GM03348 (cell line): Measurements from ENCODE around the gene IFRD2.
"Not testable (repeated sequence)": the region's sequence is repeated elsewhere in the genome, so short reads cannot be mapped to it uniquely, and the experiment has no call there.

Experiments
- DNase-seq: peaks from one replicate; pipeline ENCODE4 v3.0.0; 2012; ENCODE audit warnings: low spot score

Gene IFRD2

GRCh38 chr3:50286322-50287227 lies 5.7 kb downstream of the IFRD2 start:
- no peak for DNase-seq

GRCh38 chr3:50284121-50284520 lies 8.1 kb downstream of the IFRD2 start:
- DNase-seq: not testable (repeated sequence)

DNA sequence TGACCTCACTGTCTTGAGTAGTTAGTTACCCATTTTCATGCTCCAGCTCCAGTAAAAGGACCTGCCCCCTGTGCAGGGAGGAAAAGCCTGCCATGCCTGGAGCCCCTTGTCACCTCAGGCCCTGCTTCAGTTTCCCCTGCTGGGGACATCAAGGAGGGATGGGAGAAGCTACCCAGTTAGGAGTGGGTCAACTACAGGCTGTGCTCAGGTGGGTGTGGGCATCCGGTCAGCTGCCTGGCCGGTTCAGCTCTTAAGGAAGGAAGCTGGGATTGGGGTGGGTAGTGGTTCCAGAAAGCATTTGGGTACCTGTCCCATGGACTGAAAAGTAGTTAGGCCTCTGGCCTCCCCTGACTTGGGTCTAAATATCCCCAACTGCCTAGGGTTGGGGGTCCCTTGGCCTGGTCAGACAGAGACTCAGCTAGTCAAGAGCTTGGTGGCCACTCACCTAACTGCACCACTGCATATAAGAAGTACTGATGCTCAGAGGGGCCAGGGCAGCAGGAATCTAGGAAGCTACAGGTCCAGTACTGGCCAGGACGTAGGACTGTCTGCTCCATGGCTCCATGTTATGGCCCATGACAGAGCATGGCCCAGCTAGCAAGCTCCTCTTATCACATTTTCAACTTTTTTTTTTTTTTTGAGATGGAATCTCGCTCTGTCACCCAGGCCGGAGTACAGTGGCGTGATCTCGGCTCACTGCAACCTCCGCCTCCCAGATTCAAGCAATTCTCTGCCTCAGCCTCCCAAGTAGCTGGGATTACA lies 12.8 kb downstream of the IFRD2 start:
- no peak for DNase-seq

DNA sequence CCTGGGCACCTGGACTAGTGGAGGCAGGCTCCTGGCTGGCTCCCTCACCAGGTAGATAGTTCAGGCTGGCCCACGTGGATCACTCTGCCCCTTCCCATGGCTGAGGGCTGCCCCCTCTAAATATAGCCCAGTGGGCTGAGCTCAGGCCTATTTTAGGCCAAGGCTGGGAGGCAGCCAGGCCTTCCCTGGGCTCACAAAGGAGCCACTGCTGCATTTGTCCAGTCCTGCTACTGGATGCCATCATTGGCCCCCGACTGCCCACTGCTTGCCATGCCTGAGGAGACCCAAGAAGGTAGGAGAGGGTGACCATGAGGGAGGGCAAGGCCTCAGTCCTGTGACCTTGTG lies 13.4 kb downstream of the IFRD2 start, which contains the start of gene LSMEM2:
Gene LSMEM2, plus strand, starts transcription at position 208 of the 345 bp plus-strand sequence. Its CDS starts 27 bp downstream, at position 235.
- no peak for DNase-seq

DNA sequence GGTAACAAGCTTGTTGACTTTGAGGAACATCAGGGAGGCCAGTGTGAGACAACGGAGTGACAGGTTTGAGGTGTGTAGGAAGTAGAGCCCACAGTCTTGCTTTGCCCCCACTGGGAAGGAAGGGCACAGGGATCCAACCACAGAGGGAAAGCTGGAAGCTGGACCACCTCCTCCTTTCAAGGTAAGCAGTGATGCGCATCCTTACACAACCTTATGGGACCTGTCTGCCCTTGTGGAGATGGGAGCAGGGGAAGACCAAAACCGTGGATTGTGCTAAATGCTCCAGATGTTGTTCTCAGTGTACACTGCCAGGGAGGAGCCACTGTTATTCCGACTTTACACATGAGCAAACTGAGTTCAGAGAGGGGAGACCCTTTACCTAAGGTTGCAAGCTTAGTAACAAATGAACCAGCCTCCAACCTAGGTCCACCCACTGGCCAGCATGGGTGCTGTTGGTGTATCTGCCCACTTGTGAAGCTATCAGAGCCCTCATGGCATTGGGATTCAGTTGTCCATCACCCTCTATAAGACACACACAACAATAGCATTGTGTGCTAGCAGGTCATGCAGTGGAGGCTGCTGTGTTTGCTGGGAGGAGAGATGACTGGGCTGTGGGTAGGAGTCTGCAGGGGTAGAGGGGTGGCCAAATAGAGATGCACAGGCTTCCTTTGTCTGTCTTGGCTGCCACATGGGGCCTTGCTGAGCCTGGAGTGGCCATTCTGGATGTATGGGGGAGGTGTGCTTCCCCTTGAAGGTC lies 13.9 kb downstream of the IFRD2 start:
- no peak for DNase-seq

GRCh38 chr3:50276762-50277101 lies 15.5 kb downstream of the IFRD2 start:
- no peak for DNase-seq

DNA sequence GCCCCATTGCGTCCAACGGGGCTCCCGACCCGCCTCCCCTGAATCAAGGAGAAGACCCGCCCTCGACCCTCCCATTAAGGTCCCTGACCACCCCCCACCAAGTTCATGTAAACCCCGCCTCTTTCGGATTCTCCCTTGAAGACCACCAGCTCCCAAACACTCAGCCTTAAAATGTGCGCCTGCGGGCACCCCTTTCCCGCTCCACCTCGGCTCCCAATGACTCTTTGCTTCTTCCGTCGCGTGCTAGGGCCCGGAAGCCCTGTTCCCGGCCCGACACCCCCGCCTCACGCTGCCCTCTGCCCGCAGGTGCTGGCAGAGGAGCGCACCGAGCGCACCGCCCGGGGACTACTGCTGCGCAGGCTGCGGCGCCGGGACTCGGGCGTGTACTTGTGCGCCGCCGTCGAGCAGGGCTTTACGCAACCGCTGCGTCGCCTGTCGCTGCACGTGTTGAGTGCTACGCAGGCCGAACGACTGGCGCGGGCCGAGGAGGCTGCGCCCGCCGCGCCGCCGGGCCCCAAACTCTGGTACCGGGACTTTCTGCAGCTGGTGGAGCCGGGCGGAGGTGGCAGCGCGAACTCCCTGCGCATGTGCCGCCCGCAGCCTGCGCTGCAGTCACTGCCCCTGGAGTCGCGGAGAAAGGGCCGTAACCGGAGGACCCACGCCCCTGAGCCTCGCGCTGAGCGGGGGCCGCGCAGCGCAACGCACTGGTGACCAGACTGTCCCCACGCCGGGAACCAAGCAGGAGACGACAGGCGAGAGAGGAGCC lies 16.1 kb downstream of the IFRD2 start:
- DNase-seq: no peak

DNA sequence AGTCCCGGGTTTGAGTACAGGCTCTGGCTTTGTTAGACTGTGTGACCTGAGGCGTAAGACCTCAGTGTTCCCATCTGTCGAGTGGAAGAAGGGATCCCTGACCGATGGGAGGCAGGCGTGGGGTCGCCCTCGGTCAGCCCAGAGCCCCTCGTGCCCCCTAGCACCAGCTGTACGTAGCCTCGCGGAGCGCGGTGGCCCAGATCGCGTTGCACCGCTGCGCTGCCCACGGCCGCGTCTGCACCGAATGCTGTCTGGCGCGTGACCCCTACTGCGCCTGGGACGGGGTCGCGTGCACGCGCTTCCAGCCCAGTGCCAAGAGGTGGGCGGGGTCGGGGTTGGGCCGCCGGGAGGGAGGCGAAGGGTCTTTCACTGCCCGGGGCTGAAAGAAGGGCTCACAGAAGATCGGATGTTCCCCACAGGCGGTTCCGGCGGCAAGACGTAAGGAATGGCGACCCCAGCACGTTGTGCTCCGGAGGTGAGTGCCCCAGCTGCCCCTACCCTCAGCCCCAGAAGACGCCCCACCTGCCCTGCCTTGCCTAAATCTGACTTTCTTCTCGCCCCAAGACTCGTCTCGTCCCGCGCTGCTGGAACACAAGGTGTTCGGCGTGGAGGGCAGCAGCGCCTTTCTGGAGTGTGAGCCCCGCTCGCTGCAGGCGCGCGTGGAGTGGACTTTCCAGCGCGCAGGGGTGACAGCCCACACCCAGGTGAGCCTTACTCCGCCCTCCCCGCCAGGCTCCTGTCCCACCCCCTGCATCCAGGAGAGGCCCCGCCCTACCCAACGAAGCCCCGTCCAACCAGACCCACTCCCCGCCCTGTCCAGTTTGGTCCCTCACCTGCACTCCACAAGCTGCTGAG lies 16.9 kb downstream of the IFRD2 start:
- no peak for DNase-seq

GRCh38 chr3:50274371-50275104 lies 17.7 kb downstream of the IFRD2 start:
- DNase-seq: no peak

DNA sequence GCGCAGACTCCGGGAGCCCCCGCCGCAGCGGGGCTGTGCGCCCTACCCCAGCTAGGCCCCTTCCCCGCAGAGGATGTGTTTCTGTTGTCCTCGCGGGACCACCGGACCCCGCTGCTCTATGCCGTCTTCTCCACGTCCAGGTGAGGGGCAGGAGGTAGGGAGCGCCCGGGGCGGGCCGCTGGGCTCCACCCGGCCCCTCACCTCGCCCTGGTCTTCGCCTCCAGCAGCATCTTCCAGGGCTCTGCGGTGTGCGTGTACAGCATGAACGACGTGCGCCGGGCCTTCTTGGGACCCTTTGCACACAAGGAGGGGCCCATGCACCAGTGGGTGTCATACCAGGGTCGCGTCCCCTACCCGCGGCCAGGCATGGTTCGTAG lies 18.6 kb downstream of the IFRD2 start:
- no peak for DNase-seq

GRCh38 chr3:50272911-50273688 lies 19.1 kb downstream of the IFRD2 start:
- DNase-seq: peak; percentile 94

DNA sequence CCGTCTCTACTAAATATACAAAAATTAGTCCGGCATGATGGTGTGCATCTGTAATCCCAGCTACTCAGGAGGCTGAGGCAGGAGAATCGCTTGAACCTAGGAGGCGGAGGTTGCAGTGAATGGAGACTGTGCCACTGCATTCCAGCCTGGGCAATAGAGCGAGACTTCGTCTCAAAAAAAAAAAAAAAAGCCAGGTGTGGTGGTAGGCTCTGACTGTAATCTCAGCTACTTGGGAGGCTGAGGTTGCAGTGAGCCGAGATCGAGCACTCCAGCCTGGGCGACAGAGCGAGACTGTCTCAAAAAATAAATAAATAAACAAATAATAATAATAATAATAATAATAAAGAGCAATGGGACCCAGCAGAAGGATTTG lies 19.7 kb downstream of the IFRD2 start:
- not testable (repeated sequence) for DNase-seq

- no peak for DNase-seq
These were observed 20.8 kb downstream of the IFRD2 start for GRCh38 chr3:50271314-50271936.

GRCh38 chr3:50270422-50271224 lies 21.6 kb downstream of the IFRD2 start:
- DNase-seq: no peak

DNA sequence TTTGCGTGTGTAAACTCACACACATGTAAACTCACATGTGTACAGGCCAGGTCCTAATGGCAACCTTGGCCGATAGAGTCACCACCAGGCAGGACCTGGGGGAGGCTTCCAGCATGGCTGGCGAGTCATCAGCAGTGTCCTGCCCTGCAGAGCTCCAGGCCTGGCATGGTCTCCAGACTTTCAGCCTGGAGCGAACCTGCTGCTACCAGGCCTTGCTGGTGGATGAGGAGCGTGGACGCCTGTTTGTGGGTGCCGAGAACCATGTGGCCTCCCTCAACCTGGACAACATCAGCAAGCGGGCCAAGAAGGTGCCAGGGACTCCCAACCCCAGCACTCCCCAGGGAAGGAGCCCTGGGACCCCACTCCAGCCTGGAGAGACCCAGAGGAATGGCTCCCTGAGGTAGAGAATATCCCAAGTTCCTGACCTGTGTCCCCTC lies 22.2 kb downstream of the IFRD2 start:
- peak; percentile 70 for DNase-seq

- DNase-seq: no peak
These were observed 22.8 kb downstream of the IFRD2 start for GRCh38 chr3:50269460-50269859.

GRCh38 chr3:50268703-50269451 lies 23.4 kb downstream of the IFRD2 start, which contains the start of gene SEMA3B:
SEMA3B (plus strand) TSS chr3:50269147; CDS start chr3:50269241, 94 bp downstream.
- DNase-seq: peak; percentile 79
